ENCODE measurements around the gene RNF44. TPM values are rescaled to one million over a fixed set of nuclear protein-coding genes. Genes with fewer than 3 reads are reported as not detected.
A peak's percentile ranks its signal among the peaks of the same experiment; 100 is the strongest.

The RNF44 gene
- total and polyA plus RNA-seq, 2 of the 13 experiments (the other 11 are each of a cell fraction or from before 2014, with no cell fraction given) = 9.2 to 16.8 TPM

DNA sequence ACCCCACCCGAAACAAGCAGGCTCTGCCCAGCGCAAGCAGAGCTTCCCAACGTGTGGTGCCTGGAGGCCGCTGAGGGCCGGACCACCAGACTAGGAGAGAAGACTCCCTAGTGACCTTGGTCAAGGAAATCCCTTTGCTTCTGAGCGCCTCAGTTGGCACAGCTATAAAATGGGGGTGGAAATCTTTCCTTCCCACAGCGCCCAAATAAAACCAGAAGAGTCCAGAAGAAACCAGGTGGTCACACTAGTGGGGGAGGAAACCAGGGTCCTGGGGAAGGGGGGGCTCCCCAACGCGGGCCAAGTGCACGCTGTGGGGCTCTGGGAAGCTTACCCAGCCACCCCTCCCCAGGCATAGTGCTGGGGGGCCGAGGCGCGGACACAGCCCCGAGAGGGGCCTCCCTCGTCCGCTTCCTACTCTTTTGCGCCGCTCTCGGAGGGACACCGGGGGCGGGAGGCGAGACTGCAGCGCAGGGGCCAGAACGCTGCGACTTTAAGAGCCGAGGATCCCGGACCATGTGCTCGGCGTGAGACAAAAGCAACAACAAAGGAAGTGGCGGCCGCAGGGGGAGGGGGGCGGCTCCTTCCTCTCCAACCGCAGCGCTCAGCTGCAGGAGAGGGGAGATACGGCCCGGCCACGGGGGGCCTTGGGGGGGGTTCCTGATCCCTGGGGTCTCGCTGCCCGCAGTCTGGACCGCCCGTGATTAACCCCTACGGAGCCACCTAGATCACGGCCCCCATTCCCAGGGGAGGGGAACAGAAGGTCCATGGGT is 885 bp downstream of the RNF44 start (continued):
- TF ChIP-seq SOX6 (IDR thresholded peaks at IDR 0.05) = no peak
- TF ChIP-seq SOX6 (CRISPR knock-in tag; IDR thresholded peaks at IDR 0.05) = peak; percentile 52
- TF ChIP-seq AGO2 (optimal IDR thresholded peaks at IDR 0.05; ENCODE audit: low read depth, low read length) = peak; percentile 59
- TF ChIP-seq, protein P1, sequence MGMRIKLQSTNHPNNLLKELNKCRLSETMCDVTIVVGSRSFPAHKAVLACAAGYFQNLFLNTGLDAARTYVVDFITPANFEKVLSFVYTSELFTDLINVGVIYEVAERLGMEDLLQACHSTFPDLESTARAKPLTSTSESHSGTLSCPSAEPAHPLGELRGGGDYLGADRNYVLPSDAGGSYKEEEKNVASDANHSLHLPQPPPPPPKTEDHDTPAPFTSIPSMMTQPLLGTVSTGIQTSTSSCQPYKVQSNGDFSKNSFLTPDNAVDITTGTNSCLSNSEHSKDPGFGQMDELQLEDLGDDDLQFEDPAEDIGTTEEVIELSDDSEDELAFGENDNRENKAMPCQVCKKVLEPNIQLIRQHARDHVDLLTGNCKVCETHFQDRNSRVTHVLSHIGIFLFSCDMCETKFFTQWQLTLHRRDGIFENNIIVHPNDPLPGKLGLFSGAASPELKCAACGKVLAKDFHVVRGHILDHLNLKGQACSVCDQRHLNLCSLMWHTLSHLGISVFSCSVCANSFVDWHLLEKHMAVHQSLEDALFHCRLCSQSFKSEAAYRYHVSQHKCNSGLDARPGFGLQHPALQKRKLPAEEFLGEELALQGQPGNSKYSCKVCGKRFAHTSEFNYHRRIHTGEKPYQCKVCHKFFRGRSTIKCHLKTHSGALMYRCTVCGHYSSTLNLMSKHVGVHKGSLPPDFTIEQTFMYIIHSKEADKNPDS (CRISPR knock-in tag; IDR thresholded peaks at IDR 0.05) = 0 out of 2 replicates have a peak, but pooled peaks have one; percentile 24
- peak; percentile 25 for TF ChIP-seq ZNF781 (CRISPR knock-in tag; IDR thresholded peaks at IDR 0.05; ENCODE audit: borderline replicate concordance, not compliant biosample characterization)
- TF ChIP-seq EED (CRISPR knock-in tag; IDR thresholded peaks at IDR 0.05) = 0 out of 2 replicates have a peak, but pooled peaks have one; percentile 13
- TF ChIP-seq ZNF446 (CRISPR knock-in tag; IDR thresholded peaks at IDR 0.05) = 0 out of 2 replicates have a peak, but pooled peaks have one; percentile 47
- peak; percentile 45; the same call in 1 of the 2 replicates for TF ChIP-seq UBTF (CRISPR knock-in tag; IDR thresholded peaks at IDR 0.05)
- peak; percentile 97 for TF ChIP-seq ZFP91 (CRISPR knock-in tag; IDR thresholded peaks at IDR 0.05; ENCODE audit: borderline replicate concordance)
- no peak for TF ChIP-seq FOXC1 (CRISPR knock-in tag; IDR thresholded peaks at IDR 0.05; ENCODE audit: borderline replicate concordance)
- TF ChIP-seq ZNF780A (CRISPR knock-in tag; IDR thresholded peaks at IDR 0.05) = peak; percentile 53; the same call in 1 of the 2 replicates
- TF ChIP-seq, protein P2, sequence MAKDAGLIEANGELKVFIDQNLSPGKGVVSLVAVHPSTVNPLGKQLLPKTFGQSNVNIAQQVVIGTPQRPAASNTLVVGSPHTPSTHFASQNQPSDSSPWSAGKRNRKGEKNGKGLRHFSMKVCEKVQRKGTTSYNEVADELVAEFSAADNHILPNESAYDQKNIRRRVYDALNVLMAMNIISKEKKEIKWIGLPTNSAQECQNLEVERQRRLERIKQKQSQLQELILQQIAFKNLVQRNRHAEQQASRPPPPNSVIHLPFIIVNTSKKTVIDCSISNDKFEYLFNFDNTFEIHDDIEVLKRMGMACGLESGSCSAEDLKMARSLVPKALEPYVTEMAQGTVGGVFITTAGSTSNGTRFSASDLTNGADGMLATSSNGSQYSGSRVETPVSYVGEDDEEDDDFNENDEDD (CRISPR knock-in tag; IDR thresholded peaks at IDR 0.05; ENCODE audit: borderline replicate concordance) = no peak
- TF ChIP-seq HES4 (CRISPR knock-in tag; IDR thresholded peaks at IDR 0.05; ENCODE audit: borderline replicate concordance) = peak; percentile 52; the same call in 1 of the 2 replicates
- 0 out of 2 replicates have a peak, but pooled peaks have one; percentile 26 for TF ChIP-seq BORCS8-MEF2B (CRISPR knock-in tag; IDR thresholded peaks at IDR 0.05)
- no peak for TF ChIP-seq RAD51 (IDR thresholded peaks at IDR 0.05; ENCODE audit: borderline replicate concordance)

Data from HepG2 (cell line).